NCI-H128 (cell line): ENCODE measurements around the gene SLC25A40.
"Not testable (repeated sequence)": the region's sequence is repeated elsewhere in the genome, so short reads cannot be mapped to it uniquely, and the experiment has no call there.

Experiments used
- DNase-seq: peaks from one replicate; lab custom pipeline; 2025; ENCODE audit not compliant: unreplicated experiment; lab: John Stamatoyannopoulos, UW

Gene SLC25A40, protein sequence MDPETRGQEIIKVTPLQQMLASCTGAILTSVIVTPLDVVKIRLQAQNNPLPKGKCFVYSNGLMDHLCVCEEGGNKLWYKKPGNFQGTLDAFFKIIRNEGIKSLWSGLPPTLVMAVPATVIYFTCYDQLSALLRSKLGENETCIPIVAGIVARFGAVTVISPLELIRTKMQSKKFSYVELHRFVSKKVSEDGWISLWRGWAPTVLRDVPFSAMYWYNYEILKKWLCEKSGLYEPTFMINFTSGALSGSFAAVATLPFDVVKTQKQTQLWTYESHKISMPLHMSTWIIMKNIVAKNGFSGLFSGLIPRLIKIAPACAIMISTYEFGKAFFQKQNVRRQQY

DNA sequence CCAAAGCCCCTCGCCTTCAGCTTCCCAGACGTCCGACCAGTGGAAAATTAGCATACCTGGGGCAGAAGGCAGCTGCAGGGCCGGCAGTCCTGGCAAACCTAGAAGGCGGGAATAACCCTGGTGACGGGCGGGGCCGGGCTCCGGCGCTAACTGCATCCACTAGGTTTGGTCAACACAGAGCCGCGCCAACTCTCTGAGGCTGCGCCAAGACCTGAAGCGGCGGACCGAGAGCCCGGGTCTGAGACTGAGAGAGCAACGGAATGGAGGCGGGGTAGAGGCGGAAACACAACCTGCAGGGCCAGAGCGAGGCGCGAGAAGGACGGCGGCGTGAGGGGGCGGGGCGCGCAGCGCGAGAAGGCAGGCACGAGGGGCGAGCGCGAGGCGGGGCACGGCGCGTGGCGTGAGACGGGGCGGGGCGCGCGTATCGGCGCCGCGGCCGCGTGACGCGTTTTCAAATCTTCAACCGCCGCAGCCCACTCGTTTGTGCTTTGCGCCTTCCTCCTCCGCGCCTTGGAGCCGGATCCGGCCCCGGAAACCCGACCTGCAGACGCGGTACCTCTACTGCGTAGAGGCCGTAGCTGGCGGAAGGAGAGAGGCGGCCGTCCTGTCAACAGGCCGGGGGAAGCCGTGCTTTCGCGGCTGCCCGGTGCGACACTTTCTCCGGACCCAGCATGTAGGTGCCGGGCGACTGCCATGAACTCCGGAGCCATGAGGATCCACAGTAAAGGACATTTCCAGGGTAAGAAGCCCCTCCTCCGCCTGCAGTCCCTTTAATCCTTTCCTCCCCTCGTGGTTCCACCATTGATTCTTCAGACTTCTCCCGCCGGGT is at the start of gene SLC25A40, which contains the start of gene DBF4:
TSS of gene SLC25A40 (minus strand) at position 321 of the 829 bp plus-strand sequence. CDS start 17,633 bp downstream, outside the sequence.
TSS of gene DBF4 (plus strand) at position 454 of the 829 bp plus-strand sequence. CDS start at position 694, 240 bp downstream.
- DNase-seq = peak; percentile 68

DNA sequence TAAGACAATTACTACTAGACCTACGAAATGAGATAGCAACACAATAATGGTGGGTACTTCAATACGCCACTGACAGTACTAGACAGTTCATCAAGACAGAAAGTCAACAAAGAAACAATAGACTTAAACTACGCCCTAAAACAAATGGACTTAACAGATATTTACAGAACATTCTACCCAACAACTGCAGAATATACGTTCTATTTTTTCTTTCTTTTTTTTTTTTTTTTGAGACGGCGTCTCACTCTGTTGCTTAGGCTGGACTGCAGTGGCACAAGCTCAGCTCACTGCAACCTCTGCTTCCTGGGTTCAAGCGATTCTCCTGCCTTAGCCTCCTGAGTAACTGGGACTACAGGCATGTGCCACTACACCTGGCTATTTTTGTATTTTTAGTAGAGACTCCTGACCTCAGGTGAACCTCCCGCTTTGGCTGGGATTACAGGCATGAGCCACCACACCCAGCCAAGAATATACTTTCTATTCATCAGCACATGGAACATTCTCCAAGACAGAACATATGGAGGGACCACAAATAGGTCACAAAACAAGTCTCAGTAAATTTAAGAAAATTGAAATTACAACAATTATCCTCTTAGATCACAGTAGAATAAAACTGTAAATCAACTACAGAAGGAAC is 46.7 kb upstream of the SLC25A40 start:
- not testable (repeated sequence) for DNase-seq

DNA sequence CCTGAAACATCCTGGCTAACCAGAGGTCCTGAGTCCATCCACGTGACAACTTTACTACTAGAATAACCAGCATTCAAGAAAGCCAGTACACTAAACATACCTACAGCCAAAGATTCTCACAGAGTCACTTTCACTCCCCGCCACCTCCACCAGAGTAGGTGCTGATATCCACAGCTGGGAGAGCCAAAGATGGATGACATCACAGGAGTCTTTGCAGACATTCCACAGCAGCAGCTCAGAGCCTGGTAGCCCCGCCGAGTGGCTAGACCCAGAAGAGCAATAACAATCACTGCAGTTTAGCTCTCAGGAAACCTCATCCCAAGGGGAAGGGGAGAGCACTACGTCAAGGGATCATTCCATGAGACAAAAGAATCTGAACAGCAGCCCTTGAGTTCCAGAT is 44.4 kb upstream of the SLC25A40 start:
- no peak for DNase-seq

DNA sequence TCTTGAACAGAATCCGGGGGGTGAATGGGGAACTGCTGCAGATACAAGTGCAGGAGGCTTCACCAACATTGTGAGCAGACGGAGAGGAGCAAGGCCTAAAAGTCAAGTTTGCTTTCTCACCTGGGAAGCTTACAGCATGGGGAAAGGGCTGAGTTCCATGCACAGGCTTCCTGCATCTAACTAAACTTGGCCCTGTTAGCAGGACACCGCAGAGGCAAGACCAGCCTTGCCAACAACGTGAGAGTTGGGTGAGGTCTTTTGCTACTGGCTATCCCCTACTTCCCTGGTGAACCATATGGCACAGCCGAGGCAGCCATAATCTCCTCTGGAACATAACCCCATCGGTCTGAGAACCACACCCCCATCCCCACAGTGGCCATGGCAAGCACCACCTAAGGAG is 43.7 kb upstream of the SLC25A40 start:
- DNase-seq = no peak

DNA sequence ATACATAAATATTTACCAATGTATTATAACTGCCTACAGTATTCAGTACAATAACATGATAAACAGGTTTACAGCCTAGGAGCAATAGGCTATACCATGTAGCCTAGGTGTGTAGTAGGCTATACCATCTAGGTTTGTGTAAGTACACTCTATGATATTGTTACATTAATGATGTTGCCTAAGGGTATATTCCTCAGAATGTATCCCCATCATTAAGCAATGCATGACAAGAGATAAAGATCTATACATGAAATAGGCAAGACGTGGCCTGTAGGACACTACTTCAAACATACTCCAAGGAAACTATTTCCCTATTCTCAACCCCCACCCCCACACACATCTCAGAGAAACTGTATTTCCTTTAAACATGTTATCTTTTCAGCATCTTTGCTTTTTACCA is 42.6 kb upstream of the SLC25A40 start:
- DNase-seq = no peak

DNA sequence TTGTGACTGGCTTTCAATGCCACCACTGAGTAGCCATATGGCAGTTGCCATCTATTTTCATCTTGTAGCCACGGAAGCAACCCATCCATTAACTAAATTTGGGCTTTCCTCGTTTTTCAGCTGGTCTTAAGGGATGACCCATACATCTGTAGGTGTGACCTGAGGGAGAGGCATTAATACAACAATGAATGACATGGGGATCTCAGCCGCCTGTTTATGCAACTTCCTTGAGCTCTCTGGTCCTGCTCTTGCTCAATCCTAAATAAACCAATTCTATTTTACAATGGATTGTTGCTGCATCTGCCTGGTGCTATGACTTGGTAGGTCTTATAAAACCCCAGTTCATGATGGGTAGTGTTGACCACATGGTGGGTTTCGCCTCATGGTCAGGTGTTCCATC is 36.0 kb upstream of the SLC25A40 start:
- no peak for DNase-seq

DNA sequence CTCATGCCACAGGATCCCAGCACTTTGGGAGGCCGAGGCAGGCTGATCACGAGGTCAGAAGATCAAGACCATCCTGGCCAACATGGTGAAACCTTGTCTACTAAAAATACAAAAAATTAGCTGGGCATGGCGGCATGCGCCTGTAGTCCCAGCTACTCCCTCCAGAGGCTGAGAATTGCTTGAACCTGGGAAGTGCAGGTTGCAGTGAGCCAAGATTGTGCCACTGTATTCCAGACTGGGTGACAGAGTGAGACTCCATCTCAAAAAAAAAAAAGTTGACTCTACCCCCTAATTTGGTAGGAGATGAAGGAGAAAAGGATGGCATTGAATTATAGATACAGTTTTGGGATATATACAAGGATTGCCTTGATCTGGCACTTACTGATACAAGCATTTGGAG is 32.7 kb upstream of the SLC25A40 start:
- DNase-seq = not testable (repeated sequence)

DNA sequence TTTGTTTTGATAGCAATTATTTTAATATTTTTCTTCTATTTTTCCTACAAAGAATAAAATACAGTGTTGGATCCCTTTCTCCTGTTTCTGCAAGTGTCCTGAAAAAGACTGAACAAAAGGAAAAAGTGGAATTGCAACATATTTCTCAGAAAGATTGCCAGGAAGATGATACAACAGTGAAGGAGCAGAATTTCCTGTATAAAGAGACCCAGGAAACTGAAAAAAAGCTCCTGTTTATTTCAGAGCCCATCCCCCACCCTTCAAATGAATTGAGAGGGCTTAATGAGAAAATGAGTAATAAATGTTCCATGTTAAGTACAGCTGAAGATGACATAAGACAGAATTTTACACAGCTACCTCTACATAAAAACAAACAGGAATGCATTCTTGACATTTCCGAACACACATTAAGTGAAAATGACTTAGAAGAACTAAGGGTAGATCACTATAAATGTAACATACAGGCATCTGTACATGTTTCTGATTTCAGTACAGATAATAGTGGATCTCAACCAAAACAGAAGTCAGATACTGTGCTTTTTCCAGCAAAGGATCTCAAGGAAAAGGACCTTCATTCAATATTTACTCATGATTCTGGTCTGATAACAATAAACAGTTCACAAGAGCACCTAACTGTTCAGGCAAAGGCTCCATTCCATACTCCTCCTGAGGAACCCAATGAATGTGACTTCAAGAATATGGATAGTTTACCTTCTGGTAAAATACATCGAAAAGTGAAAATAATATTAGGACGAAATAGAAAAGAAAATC is 31.2 kb upstream of the SLC25A40 start:
- not testable (repeated sequence) for DNase-seq

DNA sequence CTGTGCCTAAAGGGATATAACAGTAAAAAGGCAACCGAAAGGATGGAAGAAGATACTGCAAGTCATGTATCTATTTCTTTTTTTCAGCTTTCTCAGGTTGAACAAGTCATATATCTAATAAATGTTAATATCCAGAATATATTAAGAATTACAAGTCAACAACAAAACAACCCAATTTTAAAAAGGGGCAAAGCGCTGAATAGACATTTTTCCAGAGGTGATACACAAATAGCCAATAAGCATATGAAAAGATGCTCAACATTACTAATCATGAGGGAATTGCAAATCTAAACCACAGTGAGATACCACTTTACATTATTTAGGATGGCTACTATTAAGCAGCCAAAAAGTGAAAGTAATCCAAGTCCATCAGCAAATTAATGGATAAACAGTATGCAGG is 23.1 kb upstream of the SLC25A40 start:
- DNase-seq = no peak

DNA sequence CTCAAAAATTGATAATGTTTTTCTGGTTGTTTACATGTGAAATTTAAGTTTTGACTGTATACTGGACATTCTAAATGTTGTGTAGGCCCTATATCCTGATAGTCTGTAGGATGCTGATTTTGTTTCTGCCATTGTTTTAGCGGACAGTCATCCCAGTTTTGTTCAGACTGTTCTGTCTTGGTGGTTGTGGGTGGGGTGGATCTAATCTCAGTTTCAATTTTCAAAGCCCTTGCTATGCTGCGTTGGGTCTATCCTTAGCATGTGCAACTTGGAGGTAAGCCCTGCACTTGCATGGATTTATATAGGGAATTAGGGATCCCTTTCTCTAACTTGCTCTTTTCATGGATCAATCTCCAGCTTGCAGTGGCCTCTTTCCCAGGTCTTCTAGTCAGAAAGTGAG is 19.2 kb upstream of the SLC25A40 start:
- no peak for DNase-seq

DNA sequence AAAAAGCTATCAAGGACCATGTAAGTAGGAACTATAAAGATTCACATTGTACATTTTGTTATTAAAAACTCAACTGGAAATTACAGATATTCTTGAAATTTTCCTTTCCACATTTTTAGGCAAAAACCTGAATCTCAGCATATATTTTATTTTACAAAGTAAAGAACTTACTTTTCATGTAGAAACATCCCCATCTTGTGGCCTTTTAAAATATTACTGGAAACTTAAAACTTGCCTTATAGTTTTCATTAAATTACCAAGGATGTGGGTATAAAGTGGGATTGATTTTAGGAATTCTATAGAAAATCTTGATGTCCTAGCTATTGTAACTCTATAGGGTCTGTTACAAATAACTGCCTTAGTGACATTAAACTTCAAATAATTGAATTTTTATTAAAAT is 10.7 kb upstream of the SLC25A40 start:
- no peak for DNase-seq

DNA sequence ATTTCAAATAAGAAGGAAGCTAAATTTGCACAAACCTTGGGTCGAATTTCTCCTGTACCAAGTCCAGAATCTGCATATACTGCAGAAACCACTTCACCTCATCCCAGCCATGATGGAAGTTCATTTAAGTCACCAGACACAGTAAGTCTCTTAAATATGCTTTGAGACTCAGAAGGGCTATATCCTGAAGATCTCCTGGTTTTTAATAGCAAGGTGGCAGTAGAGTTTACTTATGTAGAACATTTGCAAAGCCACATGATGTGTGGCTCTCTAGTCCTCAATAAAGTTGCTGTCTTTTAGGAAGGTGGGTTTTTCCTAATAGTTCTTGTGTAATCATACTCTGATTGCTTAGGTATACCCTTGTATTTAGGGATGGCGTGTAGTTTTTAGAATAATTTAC is 8.9 kb upstream of the SLC25A40 start:
- no peak for DNase-seq

DNA sequence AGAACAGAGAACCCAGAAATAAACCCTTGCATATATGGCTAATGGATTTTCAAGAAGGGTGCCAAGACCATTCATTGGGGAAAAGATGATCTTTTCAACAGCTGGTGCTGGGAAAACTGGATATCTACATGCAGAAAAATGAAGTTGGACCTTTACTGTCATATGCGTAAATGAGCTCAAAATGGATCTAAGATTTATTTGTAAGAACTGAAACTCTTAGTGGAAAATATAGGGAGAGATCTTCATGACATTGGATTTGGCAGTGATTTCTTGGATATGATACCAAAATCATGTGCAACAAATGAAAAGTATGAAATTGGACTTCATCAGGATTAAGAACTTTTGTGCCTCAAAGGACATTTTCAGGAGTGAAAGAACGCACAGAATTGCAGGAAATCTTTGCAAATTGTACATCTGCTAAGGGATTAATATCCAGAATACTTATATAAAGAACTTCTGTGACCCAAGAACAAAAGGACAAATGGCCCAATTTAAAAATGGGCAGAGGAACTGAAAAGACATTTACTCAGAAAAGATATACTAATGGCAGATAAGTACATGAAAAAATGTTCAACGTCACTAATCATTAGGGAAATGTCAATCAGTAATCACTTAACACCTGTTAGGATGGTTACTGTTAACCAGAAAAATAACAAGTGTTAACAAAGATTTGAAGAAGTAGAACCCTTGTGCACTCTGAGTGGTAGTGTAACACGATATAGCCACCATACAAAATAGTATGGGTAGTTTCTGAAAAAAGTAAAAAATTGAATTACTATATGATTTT is 6.2 kb upstream of the SLC25A40 start:
- DNase-seq = no peak

DNA sequence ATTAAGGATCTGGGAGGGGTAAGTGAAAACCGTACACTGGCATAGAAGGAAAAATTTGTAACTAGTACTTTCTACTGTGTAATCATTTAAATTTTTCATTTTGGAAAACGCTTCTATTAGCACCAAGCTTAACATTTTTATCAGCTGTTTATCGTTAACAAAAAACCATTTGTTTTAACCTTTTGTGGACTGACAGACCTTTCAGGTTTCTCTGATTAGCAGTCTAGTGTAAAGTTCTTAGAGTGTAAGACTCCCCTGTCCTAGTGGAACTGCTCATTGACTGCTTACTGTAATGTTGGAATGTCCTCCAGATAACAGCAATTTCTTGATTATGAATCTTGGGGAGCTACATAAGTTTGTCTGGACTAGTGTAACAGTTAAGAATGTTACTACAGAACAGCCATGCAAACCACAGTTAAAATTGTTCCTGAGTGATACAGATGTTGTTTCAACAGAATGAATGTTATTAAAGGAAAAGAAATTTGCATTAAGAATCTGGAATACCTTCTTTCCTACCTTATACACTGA is 2.1 kb upstream of the SLC25A40 start:
- no peak for DNase-seq

DNA sequence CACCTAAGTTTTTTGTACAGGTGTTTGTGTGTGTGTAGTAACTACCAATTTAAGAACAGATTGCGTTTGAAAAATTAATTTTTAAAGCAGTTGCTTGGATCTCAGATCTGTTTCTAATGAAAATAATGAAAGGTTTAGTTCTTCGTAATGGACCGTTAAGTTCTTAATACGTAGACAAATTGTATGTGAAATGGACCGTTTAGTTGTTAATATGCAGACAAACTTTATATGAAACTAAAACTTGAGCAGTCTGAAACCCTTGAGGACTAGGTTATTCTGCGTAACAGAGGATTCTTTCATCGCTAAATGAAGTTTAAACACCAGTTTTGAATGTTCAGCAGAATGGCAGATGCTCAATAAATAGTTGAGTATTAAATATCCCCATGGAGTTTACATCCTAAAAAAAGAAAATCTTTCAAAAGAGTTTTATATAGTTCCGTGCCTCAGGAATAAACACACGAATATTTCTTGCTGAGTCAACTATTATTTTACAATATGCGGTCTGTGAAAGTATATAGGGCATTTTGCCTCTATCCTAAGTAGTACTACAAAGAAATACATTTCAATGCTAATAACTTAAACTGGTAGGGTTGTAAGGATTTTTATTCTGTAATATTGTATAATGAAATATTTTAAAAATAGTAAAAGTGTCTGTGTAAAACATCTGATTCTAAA is 1.3 kb upstream of the SLC25A40 start:
- DNase-seq = no peak

DNA sequence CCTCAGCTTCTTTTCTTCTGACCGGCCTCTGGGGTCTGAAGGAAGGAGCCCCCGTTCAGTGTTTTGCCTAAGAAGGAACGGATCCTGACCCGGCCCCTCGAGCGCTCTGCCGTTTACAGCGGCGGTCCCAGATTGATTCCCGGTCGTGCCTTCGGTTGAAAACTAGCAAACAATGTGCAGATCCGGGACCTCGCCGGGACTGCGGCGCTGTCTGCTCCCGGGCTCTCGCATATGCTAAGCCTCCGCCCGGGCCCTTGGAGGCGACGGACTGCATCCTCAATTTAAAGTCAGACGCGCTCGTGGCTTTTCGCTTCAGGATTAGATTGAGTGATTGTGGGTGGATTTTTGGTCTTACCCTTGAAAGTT is 692 bp upstream of the SLC25A40 start:
- DNase-seq = peak; percentile 35

DNA sequence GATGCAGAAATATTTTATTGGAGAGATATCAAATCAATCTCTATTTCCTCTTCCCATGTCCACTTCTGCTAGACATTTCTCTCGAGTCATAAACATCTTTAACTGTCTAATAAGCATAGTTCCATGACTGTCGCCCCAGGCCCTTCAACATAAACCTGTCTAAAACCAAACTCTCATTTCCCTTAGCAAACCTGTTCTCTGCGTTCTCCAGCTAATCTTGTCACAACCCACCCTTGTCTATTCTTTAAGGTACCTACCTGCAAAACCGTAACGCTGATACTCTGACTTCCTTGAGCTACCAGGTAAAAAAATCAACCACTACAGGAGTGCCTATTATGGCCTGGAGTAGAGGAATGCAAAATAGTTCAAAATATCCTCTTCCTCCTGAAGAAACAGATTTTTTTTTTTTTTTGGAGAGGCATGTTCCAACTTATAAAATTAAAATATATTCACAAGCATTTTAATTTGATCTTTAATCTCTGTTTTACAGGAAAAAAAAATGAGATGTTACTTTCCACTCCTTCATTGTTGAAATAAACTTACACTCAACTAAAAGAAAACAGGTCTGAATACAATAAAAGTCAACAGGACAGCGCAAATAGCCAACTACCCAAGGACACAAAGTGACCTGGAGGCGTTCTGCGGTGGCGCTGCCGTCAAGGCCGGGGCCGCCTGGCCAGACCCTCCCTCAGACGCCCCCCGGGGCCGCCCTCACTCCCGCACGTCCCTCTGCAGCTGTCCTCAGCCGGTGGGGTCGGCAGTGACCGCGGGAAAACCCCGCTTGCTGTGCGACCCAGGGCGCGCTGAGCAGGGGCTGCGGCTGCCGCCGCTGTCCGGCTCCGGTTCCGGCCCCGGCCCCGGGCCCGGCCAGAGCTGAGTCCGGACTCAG is 765 bp downstream of the SLC25A40 start:
- no peak for DNase-seq

DNA sequence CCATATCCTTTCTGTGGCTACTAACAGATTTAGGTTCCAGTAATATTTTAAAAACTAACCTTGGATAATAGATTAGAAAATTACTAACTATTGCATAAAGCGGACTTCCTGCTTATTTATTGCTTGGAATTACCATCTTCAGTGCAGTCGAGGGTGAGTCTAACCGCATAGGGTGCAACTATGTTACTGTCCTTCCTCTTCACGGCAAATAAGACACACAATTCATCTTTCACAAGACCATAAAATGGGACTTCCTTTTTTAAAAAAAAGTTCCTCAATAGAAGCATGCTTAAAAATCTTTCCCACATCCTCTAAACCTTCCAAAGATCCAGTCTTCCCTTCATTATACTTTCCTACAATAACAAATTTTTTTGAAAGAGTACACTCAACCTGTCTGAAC is 2.1 kb downstream of the SLC25A40 start:
- DNase-seq = no peak
